GM19324 (cell line): Measurements from ENCODE around the gene RREB1.

Source experiments
- ATAC-seq: cut with Tn5 transposase; IDR thresholded peaks from one replicate; pipeline ENCODE4 v1.9.1; 2021; ENCODE audit warnings: mild to moderate bottlenecking, moderate library complexity; ENCODE audit not compliant: unreplicated experiment, low FRiP score

The RREB1 gene

GRCh38 chr6:7282097-7282906, 174.5 kb downstream of the RREB1 start:
- no peak for ATAC-seq

DNA sequence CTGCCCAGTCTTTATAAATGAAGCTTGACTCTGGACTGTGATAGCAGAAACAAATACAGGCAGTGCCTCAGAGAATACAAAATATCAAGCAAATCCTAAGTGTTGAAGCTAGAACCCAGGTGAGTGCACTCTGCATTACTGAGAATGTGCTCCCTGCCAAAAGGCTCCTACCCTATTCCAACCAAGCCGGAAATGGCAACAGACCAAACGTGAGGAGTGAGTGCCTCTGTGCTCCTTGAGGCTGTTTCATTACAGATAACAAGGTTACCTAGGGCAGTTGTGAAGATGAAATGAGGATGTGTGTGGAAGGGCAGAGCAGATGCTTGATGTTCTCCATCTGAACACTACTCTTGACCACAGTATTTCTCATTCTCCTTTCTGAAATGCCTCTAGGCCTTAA, 175.9 kb downstream of the RREB1 start:
- ATAC-seq: no peak

GRCh38 chr6:7285416-7285815, 177.7 kb downstream of the RREB1 start:
- ATAC-seq: no peak

GRCh38 chr6:7290079-7290478, 182.3 kb downstream of the RREB1 start:
- no peak for ATAC-seq

- ATAC-seq: no peak
These were observed 185.0 kb downstream of the RREB1 start for GRCh38 chr6:7292596-7293255.

DNA sequence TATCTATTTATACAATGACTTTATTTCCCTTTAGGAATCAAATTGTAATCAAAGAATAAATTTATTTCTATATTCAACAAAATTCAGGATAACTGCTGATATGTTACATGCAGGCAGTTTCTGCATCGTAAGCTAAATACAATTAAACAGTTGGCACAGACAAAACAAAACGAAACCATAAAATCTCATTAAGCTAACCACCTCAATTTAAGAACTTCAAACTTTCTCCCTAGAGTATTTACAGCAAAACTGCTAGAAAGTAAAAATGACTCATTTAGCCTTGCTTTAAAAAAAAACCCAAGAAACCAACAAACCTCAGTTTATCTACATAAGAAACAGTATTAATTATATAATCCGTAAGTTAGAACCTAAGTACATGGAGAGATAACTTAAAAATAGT, 188.2 kb downstream of the RREB1 start:
- ATAC-seq: no peak

- ATAC-seq: no peak
These were observed 188.8 kb downstream of the RREB1 start for GRCh38 chr6:7296602-7297001.

GRCh38 chr6:7298113-7298512, 190.4 kb downstream of the RREB1 start:
- no peak for ATAC-seq

GRCh38 chr6:7300926-7301325, 193.2 kb downstream of the RREB1 start:
- ATAC-seq: no peak
